Body of pancreas (tissue), 4 donors: ENCODE measurements around the gene ATP8B4. TPM values are rescaled to one million over a fixed set of nuclear protein-coding genes. Genes with fewer than 3 reads are reported as not detected.

Source experiments
- ATAC-seq: fragments of 150-250 bp; one replicate; pipeline ENCODE4 v1.9.1; 2016
- DNase-seq, 4 donors: peaks; one replicate each; pipeline ENCODE4 v3.0.0-alpha.2; 2019
- H3K27ac ChIP-seq, 4 donors: fragments of 200-600 bp; sonication (generic); 1 replicate in 3 of 4; 2 replicates in 1 of 4; pipeline versions ENCODE4 v1.5.1 to v1.6.1; 2016 to 2019; ENCODE audit warnings: mild to moderate bottlenecking in 1 of 4, mixed read lengths in 1 of 4, moderate library complexity in 1 of 4
- H3K27me3 ChIP-seq, 2 donors: fragments of 200-600 bp; sonication (generic); one replicate each; pipeline ENCODE4 v1.6.0; 2016; ENCODE audit warnings: mild to moderate bottlenecking in 1 of 2
- H3K36me3 ChIP-seq, 2 donors: fragments of 200-600 bp; sonication (generic); replicated peaks in 1 of 2; 2 replicates each; pipeline ENCODE4 v1.5.1; 2016; ENCODE audit warnings: low read depth in 2 of 2; ENCODE audit not compliant: insufficient read depth in 1 of 2
- H3K4me1 ChIP-seq: fragments of 200-600 bp; sonication (generic); one replicate; pipeline ENCODE4 v1.6.0; 2016
- H3K4me3 ChIP-seq, 2 donors: fragments of 200-600 bp; sonication (generic); 1 replicate in 1 of 2; 2 replicates in 1 of 2; pipeline ENCODE4 v1.5.1; 2016 to 2019
- H3K9me3 ChIP-seq, 3 donors: fragments of 200-600 bp; sonication (generic); 1 replicate in 2 of 3; 2 replicates in 1 of 3; pipeline ENCODE4 v1.5.1; 2016
- POLR2A ChIP-seq, 3 donors: fragments of 450-650 bp; IDR thresholded peaks; one replicate each; pipeline ENCODE4 v1.6.1; 2016; ENCODE audit warnings: antibody characterized with exemption in 3 of 3, mild to moderate bottlenecking in 2 of 3
- WGBS, 2 donors: methylation state at CpG; one replicate each; pipeline ENCODE4 v1.1.5; 2017; 5-methylcytosine and 5-hydroxymethylcytosine counted together
- intact Hi-C: fragments of 100-400 bp; cut with DNase I; formaldehyde crosslinking; loops from one replicate; pipeline ENCODE4 v1.15.1; 2023
- total RNA-seq, 2 donors: library from RNA; depleted of rRNA; stranded (reverse); fragments of >200 nt; gene quantifications; one replicate each; pipeline ENCODE4 v1.1.0, GENCODE V29; 2016
- TF ChIP-seq, protein P1 (sequence below), 7 experiments: fragments of 450-650 bp in 4 of 7; fragments of 200-600 bp in 3 of 7; sonication (generic) in 3 of 7; IDR thresholded peaks; one replicate each; pipeline ENCODE4 v1.5.1; 2016 to 2019; ENCODE audit warnings: antibody characterized with exemption in 7 of 7

The ATP8B4 gene
- total RNA-seq, 2 donors from 2014 or later = 3.1 to 6.6 TPM

- no peaks in the 10 kb centered on the region for H3K4me1 ChIP-seq
- H3K36me3 ChIP-seq = no peaks in the 10 kb centered on the region
- intact Hi-C loops = loop anchor here (10.0 kb wide), 1 partner anchor 64 kb away; no protein-coding TSS in a partner anchor
- ATAC-seq = no peak
- no peak for DNase-seq
- TF ChIP-seq, protein P1, sequence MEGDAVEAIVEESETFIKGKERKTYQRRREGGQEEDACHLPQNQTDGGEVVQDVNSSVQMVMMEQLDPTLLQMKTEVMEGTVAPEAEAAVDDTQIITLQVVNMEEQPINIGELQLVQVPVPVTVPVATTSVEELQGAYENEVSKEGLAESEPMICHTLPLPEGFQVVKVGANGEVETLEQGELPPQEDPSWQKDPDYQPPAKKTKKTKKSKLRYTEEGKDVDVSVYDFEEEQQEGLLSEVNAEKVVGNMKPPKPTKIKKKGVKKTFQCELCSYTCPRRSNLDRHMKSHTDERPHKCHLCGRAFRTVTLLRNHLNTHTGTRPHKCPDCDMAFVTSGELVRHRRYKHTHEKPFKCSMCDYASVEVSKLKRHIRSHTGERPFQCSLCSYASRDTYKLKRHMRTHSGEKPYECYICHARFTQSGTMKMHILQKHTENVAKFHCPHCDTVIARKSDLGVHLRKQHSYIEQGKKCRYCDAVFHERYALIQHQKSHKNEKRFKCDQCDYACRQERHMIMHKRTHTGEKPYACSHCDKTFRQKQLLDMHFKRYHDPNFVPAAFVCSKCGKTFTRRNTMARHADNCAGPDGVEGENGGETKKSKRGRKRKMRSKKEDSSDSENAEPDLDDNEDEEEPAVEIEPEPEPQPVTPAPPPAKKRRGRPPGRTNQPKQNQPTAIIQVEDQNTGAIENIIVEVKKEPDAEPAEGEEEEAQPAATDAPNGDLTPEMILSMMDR (IDR thresholded peaks at IDR 0.05) = no peak
- TF ChIP-seq POLR2A (IDR thresholded peaks at IDR 0.05) = no peak
- no peaks in the 10 kb centered on the region for H3K9me3 ChIP-seq
- H3K27ac ChIP-seq = no peak overlapping the region
- H3K4me3 ChIP-seq = no peak overlapping the region
- no peaks in the 10 kb centered on the region for H3K27me3 ChIP-seq
These were observed 90.7 kb downstream of the ATP8B4 start for GRCh38 chr15:50028326-50028725.

- H3K9me3 ChIP-seq = no peaks in the 10 kb centered on the region
- no peaks in the 10 kb centered on the region for H3K27me3 ChIP-seq
- intact Hi-C loops = loop anchor here (10.0 kb wide), 1 partner anchor 59 kb away; no protein-coding TSS in a partner anchor
- no peak overlapping the region for H3K4me3 ChIP-seq
- H3K27ac ChIP-seq = no peak overlapping the region
- TF ChIP-seq, protein P1 (IDR thresholded peaks at IDR 0.05) = no peak
- no peak for TF ChIP-seq POLR2A (IDR thresholded peaks at IDR 0.05)
- ATAC-seq (no peak), DNase-seq (no peak)
- H3K36me3 ChIP-seq = no peaks in the 10 kb centered on the region
- 59 to 60% methylated on average over 4 of the region's 4 CpGs for WGBS, 2 donors
- no peaks in the 10 kb centered on the region for H3K4me1 ChIP-seq
These were observed 94.8 kb downstream of the ATP8B4 start for GRCh38 chr15:50024281-50024680.

GRCh38 chr15:50018491-50018890 lies 100.5 kb downstream of the ATP8B4 start:
- Histone ChIP-seq H3K9me3 (no peaks in the 10 kb centered on the region), H3K36me3 (no peaks in the 10 kb centered on the region), H3K27me3 (no peaks in the 10 kb centered on the region), H3K4me3 (no peak overlapping the region), H3K4me1 (no peaks in the 10 kb centered on the region), H3K27ac (no peak overlapping the region)
- ATAC-seq (no peak), DNase-seq (no peak)
- 74 to 78% methylated on average over 5 of the region's 5 CpGs for WGBS, 2 donors
- no peak for TF ChIP-seq POLR2A (IDR thresholded peaks at IDR 0.05)
- TF ChIP-seq, protein P1 (IDR thresholded peaks at IDR 0.05) = no peak
- intact Hi-C loops = no loop called here

- TF ChIP-seq POLR2A (IDR thresholded peaks at IDR 0.05) = no peak
- TF ChIP-seq, protein P1 (IDR thresholded peaks at IDR 0.05) = no peak
- H3K4me1 ChIP-seq = no peaks in the 10 kb centered on the region
- DNase-seq = no peak
- WGBS, 2 donors = 74 to 85% methylated on average over 1 of the region's 1 CpG
- H3K4me3 ChIP-seq = no peak overlapping the region
- no peaks in the 10 kb centered on the region for H3K9me3 ChIP-seq
- intact Hi-C loops = no loop called here
- H3K27ac ChIP-seq = no peak overlapping the region
- ATAC-seq = no peak
- no peaks in the 10 kb centered on the region for H3K27me3 ChIP-seq
- H3K36me3 ChIP-seq = no peaks in the 10 kb centered on the region
These were observed 101.5 kb downstream of the ATP8B4 start for GRCh38 chr15:50017522-50017921.

DNA sequence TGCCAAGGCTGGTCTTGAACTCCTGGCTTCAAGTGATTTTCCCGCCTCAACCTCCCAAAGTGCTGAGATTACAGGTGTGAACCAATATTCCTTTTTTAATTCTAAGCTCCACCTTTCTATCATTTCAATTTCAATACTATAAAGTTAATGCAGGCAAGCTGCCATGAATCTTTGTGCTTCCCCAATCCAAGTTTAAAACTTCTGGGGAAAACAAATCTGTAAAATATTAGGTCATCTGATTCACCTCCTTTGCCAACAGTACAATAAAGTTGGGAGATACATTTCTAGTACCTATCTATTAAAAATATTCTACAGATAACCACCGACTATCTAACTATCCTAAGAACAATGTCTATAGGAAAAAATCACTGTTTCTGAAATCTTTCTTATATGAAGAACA lies 102.1 kb downstream of the ATP8B4 start:
- Histone ChIP-seq H3K9me3 (no peaks in the 10 kb centered on the region), H3K4me3 (no peak overlapping the region), H3K36me3 (no peaks in the 10 kb centered on the region), H3K27me3 (no peaks in the 10 kb centered on the region), H3K27ac (no peak overlapping the region), H3K4me1 (no peaks in the 10 kb centered on the region)
- no peak for TF ChIP-seq POLR2A (IDR thresholded peaks at IDR 0.05)
- TF ChIP-seq, protein P1 (IDR thresholded peaks at IDR 0.05) = no peak
- intact Hi-C loops = no loop called here
- no peak for DNase-seq
- WGBS, 2 donors = 60 to 80% methylated on average over 2 of the region's 2 CpGs
- no peak for ATAC-seq
